ENCODE results near the gene EXOC3.

Gene EXOC3

GRCh38 chr5:443239-444151, 519 bp downstream of the EXOC3 start:
- no peak for TF ChIP-seq CTCF (IDR thresholded peaks at IDR 0.05; ENCODE audit: low read length, missing control alignments)
- peak overlapping the region; percentile 98 for H3K4me3 ChIP-seq (replicated peaks; ENCODE audit: low read depth, low read length)
- DNase-seq (ENCODE audit: low read depth): no peak

DNA sequence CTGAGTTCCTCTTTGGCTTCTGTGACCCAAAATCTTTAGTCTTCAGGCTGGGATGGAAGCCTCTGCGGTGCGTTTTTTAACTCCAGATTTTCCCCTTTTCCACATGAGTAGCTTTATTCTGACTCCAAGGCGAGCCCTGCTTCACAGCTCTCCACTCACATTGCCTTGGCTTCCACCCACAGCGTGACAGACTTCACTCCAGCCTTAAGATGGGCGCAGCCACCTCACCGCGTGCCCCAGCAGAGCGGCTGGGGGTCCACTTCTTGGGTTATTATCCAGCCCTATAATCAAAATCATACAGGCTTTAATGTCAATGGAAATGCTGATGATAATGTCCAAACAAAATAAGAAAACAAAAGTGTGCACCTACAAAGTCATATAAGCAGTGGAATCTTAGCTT, 1.2 kb downstream of the EXOC3 start:
- DNase-seq (ENCODE audit: low read depth): no peak
- TF ChIP-seq CTCF (IDR thresholded peaks at IDR 0.05; ENCODE audit: low read length, missing control alignments): no peak
- peak overlapping the region; percentile 98 for H3K4me3 ChIP-seq (replicated peaks; ENCODE audit: low read depth, low read length)

GRCh38 chr5:445591-445990, 2.6 kb downstream of the EXOC3 start:
- H3K4me3 ChIP-seq (replicated peaks; ENCODE audit: low read depth, low read length): no peak overlapping the region
- no peak for TF ChIP-seq CTCF (IDR thresholded peaks at IDR 0.05; ENCODE audit: low read length, missing control alignments)
- no peak for DNase-seq (ENCODE audit: low read depth)

DNA sequence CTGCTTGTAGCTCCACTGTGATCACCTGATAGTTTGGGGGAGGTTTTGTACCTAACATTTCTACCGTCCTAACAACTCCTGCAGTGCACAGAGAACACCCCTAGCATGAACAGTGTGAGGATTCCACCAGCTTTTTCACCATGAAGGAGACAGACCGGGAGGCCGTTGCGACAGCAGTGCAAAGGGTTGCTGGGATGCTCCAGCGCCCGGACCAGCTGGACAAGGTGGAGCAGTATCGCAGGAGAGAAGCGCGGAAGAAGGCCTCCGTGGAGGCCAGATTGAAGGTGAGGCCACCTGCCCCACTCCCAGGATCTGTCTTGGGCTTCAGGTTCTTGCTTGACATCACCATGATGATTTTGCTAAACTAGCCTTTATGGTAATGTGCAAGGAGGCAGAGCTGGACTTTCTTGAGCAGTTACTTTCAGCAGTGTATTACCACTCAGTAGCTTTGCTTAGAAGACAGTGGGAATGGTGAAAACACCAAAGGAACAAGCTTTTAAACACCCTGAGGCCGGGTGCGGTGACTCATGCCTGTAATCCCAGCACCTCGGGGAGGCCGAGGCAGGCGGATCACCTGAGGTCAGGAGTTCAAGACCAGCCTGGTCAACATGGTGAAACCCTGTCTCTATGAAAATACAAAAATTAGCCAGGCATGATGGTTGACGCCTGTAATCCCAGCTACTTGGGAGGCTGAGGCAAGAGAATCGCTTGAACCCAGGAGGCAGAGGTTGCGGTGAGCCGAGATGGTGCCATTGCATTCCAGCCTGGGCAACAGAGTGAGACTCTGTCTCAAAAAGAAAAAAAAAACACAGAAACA, 3.3 kb downstream of the EXOC3 start:
- TF ChIP-seq CTCF (IDR thresholded peaks at IDR 0.05; ENCODE audit: low read length, missing control alignments): no peak
- DNase-seq (ENCODE audit: low read depth): no peak
- H3K4me3 ChIP-seq (replicated peaks; ENCODE audit: low read depth, low read length): no peak overlapping the region

GRCh38 chr5:446883-447263, 3.9 kb downstream of the EXOC3 start:
- TF ChIP-seq CTCF (IDR thresholded peaks at IDR 0.05; ENCODE audit: low read length, missing control alignments): peak; percentile 63
- no peak overlapping the region for H3K4me3 ChIP-seq (replicated peaks; ENCODE audit: low read depth, low read length)
- DNase-seq (ENCODE audit: low read depth): peak; percentile 62

DNA sequence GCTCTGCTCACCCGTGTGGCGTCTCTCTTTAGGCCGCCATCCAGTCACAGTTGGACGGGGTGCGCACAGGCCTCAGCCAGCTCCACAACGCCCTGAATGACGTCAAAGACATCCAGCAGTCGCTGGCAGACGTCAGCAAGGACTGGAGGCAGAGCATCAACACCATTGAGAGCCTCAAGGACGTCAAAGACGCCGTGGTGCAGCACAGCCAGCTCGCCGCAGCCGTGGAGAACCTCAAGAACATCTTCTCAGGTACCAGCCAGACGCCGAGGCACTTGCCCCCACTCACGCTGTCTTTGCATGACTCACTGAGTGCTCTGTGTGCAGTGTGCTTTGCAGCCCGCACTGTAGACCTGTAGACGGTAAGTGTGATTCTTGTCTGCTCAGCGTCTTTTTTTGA, 4.5 kb downstream of the EXOC3 start:
- TF ChIP-seq CTCF (IDR thresholded peaks at IDR 0.05; ENCODE audit: low read length, missing control alignments): no peak

More for the DNA sequence above, 4.5 kb downstream of the EXOC3 start:
- no peak for DNase-seq (ENCODE audit: low read depth)
- H3K4me3 ChIP-seq (replicated peaks; ENCODE audit: low read depth, low read length): no peak overlapping the region
